IMR-90 (cell line): ENCODE results near the gene CC2D2A.

ENCODE experiments used
- BHLHE40 ChIP-seq: fragments of 150-350 bp; IDR thresholded peaks from 2 replicates; pipeline ENCODE4 v1.6.1; 2016; ENCODE audit warnings: mild to moderate bottlenecking, low read depth, low read length
- CEBPB ChIP-seq: IDR thresholded peaks from 2 replicates; pipeline ENCODE4 v1.6.1; 2012; ENCODE audit warnings: low read depth, low read length, improper control_type of control experiment
- CTCF ChIP-seq: conservative IDR thresholded peaks from 2 replicates; pipeline ENCODE4 v1.5.1; 2012; ENCODE audit warnings: mild to moderate bottlenecking, low read depth, low read length, improper control_type of control experiment
- FOS ChIP-seq: fragments of 150-350 bp; IDR thresholded peaks from 2 replicates; pipeline ENCODE4 v1.6.1; 2016; ENCODE audit warnings: low read depth, low read length
- MAFK ChIP-seq: IDR thresholded peaks from 2 replicates; pipeline ENCODE4 v1.6.1; 2012; ENCODE audit warnings: low read depth, low read length, improper control_type of control experiment
- MAZ ChIP-seq: IDR thresholded peaks from 2 replicates; pipeline ENCODE4 v1.6.1; 2012; ENCODE audit warnings: low read depth, mild to moderate bottlenecking, low read length, improper control_type of control experiment, moderate library complexity, borderline replicate concordance
- MXI1 ChIP-seq: IDR thresholded peaks from 2 replicates; pipeline ENCODE4 v1.6.1; 2012; ENCODE audit warnings: low read depth, mild to moderate bottlenecking, low read length, moderate library complexity, borderline replicate concordance
- POLR2A ChIP-seq: IDR thresholded peaks from 2 replicates; pipeline ENCODE4 v1.6.1; 2012; ENCODE audit warnings: mild to moderate bottlenecking, low read depth, low read length
- RAD21 ChIP-seq: IDR thresholded peaks from 2 replicates; pipeline ENCODE4 v1.6.1; 2012; ENCODE audit warnings: low read length, improper control_type of control experiment
- RCOR1 ChIP-seq: IDR thresholded peaks from 2 replicates; pipeline ENCODE4 v1.6.1; 2012; ENCODE audit warnings: mild to moderate bottlenecking, low read length, improper control_type of control experiment; ENCODE audit not compliant: insufficient replicate concordance
- RFX5 ChIP-seq: IDR thresholded peaks from 2 replicates; pipeline ENCODE4 v1.8.0; 2012; ENCODE audit warnings: low read depth, mild to moderate bottlenecking, low read length, moderate library complexity
- SMC3 ChIP-seq: fragments of 150-350 bp; IDR thresholded peaks from 2 replicates; pipeline ENCODE4 v1.6.1; 2016; ENCODE audit warnings: low read depth, mild to moderate bottlenecking, antibody characterized with exemption, low read length, moderate library complexity
- USF2 ChIP-seq: fragments of 150-350 bp; IDR thresholded peaks from 2 replicates; pipeline ENCODE4 v1.6.1; 2017; ENCODE audit warnings: mild to moderate bottlenecking, antibody characterized with exemption, low read length, low read depth

GRCh38 chr4:15420642-15421041 is 49.0 kb upstream of the CC2D2A start:
- TF ChIP-seq POLR2A (no peak), CEBPB (no peak), USF2 (no peak), CTCF (no peak; the same call in 1 of the 2 replicates), MXI1 (no peak), RFX5 (no peak), MAFK (no peak), SMC3 (no peak), BHLHE40 (no peak), FOS (no peak), RCOR1 (no peak), RAD21 (peak; percentile 27; the same call in 1 of the 2 replicates), MAZ (no peak)
